ENCODE results near the gene SLC25A51.
"Not testable (repeated sequence)": the region's sequence is repeated elsewhere in the genome, so short reads cannot be mapped to it uniquely, and the experiment has no call there.

SLC25A51 gene

GRCh38 chr9:37918665-37919170, 14.8 kb upstream of the SLC25A51 start:
- DNase-seq = no peak

GRCh38 chr9:37917801-37918664, 14.1 kb upstream of the SLC25A51 start:
- no peak for DNase-seq

- DNase-seq = no peak
These were observed 13.4 kb upstream of the SLC25A51 start for GRCh38 chr9:37917313-37917731.

GRCh38 chr9:37916471-37917312, 12.8 kb upstream of the SLC25A51 start:
- DNase-seq = no peak

GRCh38 chr9:37915911-37916470, 12.1 kb upstream of the SLC25A51 start:
- no peak for DNase-seq

- DNase-seq = no peak
These were observed 10.9 kb upstream of the SLC25A51 start for GRCh38 chr9:37914701-37915358.

- DNase-seq = no peak
These were observed 10.2 kb upstream of the SLC25A51 start for GRCh38 chr9:37914154-37914551.

GRCh38 chr9:37913480-37914153, 9.7 kb upstream of the SLC25A51 start:
- DNase-seq = no peak

GRCh38 chr9:37911271-37911681, 7.3 kb upstream of the SLC25A51 start:
- DNase-seq = no peak

- no peak for DNase-seq
These were observed 6.3 kb upstream of the SLC25A51 start for GRCh38 chr9:37910271-37910670.

GRCh38 chr9:37909836-37910235, 5.9 kb upstream of the SLC25A51 start:
- DNase-seq = not testable (repeated sequence)

GRCh38 chr9:37909326-37909725, 5.4 kb upstream of the SLC25A51 start:
- DNase-seq = no peak

GRCh38 chr9:37908698-37909186, 4.8 kb upstream of the SLC25A51 start:
- no peak for DNase-seq

GRCh38 chr9:37908283-37908682, 4.4 kb upstream of the SLC25A51 start:
- no peak for DNase-seq

GRCh38 chr9:37906312-37907239, 2.6 kb upstream of the SLC25A51 start:
- DNase-seq = no peak

GRCh38 chr9:37905776-37906175, 1.8 kb upstream of the SLC25A51 start:
- DNase-seq = no peak

GRCh38 chr9:37905131-37905505, 1.2 kb upstream of the SLC25A51 start:
- DNase-seq = no peak

- no peak for DNase-seq
These were observed 661 bp upstream of the SLC25A51 start for GRCh38 chr9:37904445-37905130.

- no peak for DNase-seq
These were observed 906 bp downstream of the SLC25A51 start for GRCh38 chr9:37902796-37903646.
